D341Med (cell line): Measurements from ENCODE around the gene GLRA2.
"Not testable (repeated sequence)": the region's sequence is repeated elsewhere in the genome, so short reads cannot be mapped to it uniquely, and the experiment has no call there.

Experiments
- DNase-seq: peaks from one replicate; pipeline ENCODE4 v3.0.0; 2012; ENCODE audit warnings: low spot score

The GLRA2 gene

GRCh38 chrX:14591976-14592375 lies 62.6 kb downstream of the GLRA2 start:
- DNase-seq: no peak

- no peak for DNase-seq
These were observed 65.2 kb downstream of the GLRA2 start for GRCh38 chrX:14594521-14594920.

GRCh38 chrX:14598330-14598729 lies 69.0 kb downstream of the GLRA2 start:
- no peak for DNase-seq

GRCh38 chrX:14607446-14607985 lies 78.2 kb downstream of the GLRA2 start:
- DNase-seq: no peak

GRCh38 chrX:14612450-14612849 lies 83.1 kb downstream of the GLRA2 start:
- not testable (repeated sequence) for DNase-seq

GRCh38 chrX:14616301-14616700 lies 87.0 kb downstream of the GLRA2 start:
- no peak for DNase-seq

GRCh38 chrX:14616836-14617235 lies 87.5 kb downstream of the GLRA2 start:
- no peak for DNase-seq

GRCh38 chrX:14618177-14618965 lies 89.0 kb downstream of the GLRA2 start:
- DNase-seq: no peak

- DNase-seq: no peak
These were observed 101.4 kb downstream of the GLRA2 start for GRCh38 chrX:14630733-14631132.

- no peak for DNase-seq
These were observed 112.6 kb downstream of the GLRA2 start for GRCh38 chrX:14641681-14642655.

GRCh38 chrX:14660970-14661369 lies 131.6 kb downstream of the GLRA2 start:
- no peak for DNase-seq

GRCh38 chrX:14670819-14671218 lies 141.5 kb downstream of the GLRA2 start:
- DNase-seq: no peak

- no peak for DNase-seq
These were observed 143.4 kb downstream of the GLRA2 start for GRCh38 chrX:14672611-14673172.

GRCh38 chrX:14673236-14673635 lies 143.9 kb downstream of the GLRA2 start:
- DNase-seq: no peak

- DNase-seq: peak; percentile 10
These were observed 144.4 kb downstream of the GLRA2 start for GRCh38 chrX:14673764-14674163.

GRCh38 chrX:14675500-14675899 lies 146.2 kb downstream of the GLRA2 start:
- DNase-seq: no peak

- no peak for DNase-seq
These were observed 147.1 kb downstream of the GLRA2 start for GRCh38 chrX:14676431-14676830.

GRCh38 chrX:14688331-14688730 lies 159.0 kb downstream of the GLRA2 start:
- not testable (repeated sequence) for DNase-seq

GRCh38 chrX:14690553-14690952 lies 161.2 kb downstream of the GLRA2 start:
- no peak for DNase-seq

- no peak for DNase-seq
These were observed 165.3 kb downstream of the GLRA2 start for GRCh38 chrX:14694611-14695010.

- DNase-seq: peak; percentile 43
These were observed 168.1 kb downstream of the GLRA2 start for GRCh38 chrX:14697451-14697850.

GRCh38 chrX:14698790-14699189 lies 169.5 kb downstream of the GLRA2 start:
- no peak for DNase-seq
